ENCODE data around the gene ZNF827.

GRCh38 chr4:145808021-145808650, 130.5 kb downstream of the ZNF827 start:
- TF ChIP-seq CTCF (IDR thresholded peaks at IDR 0.05; ENCODE audit: low read depth, low read length, poor library complexity, severe bottlenecking) (no peak), EZH2phosphoT487 (IDR thresholded peaks at IDR 0.05; ENCODE audit: borderline replicate concordance, low read length) (no peak)
